ENCODE data around the gene KIF26A.

GRCh38 chr14:104149617-104150135, 11.3 kb downstream of the KIF26A start:
- TF ChIP-seq EP300 (conservative IDR thresholded peaks at IDR 0.05; ENCODE audit: poor library complexity, severe bottlenecking) (no peak), MXI1 (conservative IDR thresholded peaks at IDR 0.05; ENCODE audit: poor library complexity, severe bottlenecking) (no peak), CTCF (IDR thresholded peaks at IDR 0.05; ENCODE audit: poor library complexity, severe bottlenecking) (no peak), POLR2AphosphoS5 (IDR thresholded peaks at IDR 0.05) (no peak), EZH2 (IDR thresholded peaks at IDR 0.05; ENCODE audit: borderline replicate concordance, insufficient read depth, low read length, poor library complexity, severe bottlenecking) (no peak), REST (IDR thresholded peaks at IDR 0.05; ENCODE audit: borderline replicate concordance) (no peak), TAF1 (IDR thresholded peaks at IDR 0.05; ENCODE audit: low read depth) (no peak), RAD21 (conservative IDR thresholded peaks at IDR 0.05) (no peak), SMC3 (conservative IDR thresholded peaks at IDR 0.05; ENCODE audit: poor library complexity) (no peak)
